Fibroblast of the aortic adventitia (primary cell): Measurements from ENCODE around the gene FOLR3. TPM values are rescaled to one million over a fixed set of nuclear protein-coding genes. Genes with fewer than 3 reads are reported as not detected.

Source experiments
- DNase-seq: peaks from one replicate; pipeline ENCODE4 v3.0.0-alpha.2; 2010; ENCODE audit warnings: low read depth
- H3K4me3 ChIP-seq: 2 replicates; pipeline ENCODE4 v1.5.1; 2011; ENCODE audit warnings: low read depth, mild to moderate bottlenecking, control low read depth, low read length, moderate library complexity
- CTCF ChIP-seq: IDR thresholded peaks from 2 replicates; pipeline ENCODE4 v1.5.1; 2011; ENCODE audit warnings: mild to moderate bottlenecking, low read length, control low read depth, inconsistent platforms; ENCODE audit not compliant: insufficient read depth
- total RNA-seq: library from RNA; depleted of rRNA; stranded (reverse); fragments of >200 nt; gene quantifications from 2 replicates; pipeline ENCODE4 v1.2.3, GENCODE V29; 2012; ENCODE audit warnings: low replicate concordance

FOLR3 gene
- total RNA-seq, 1 donor: 0.90 TPM

GRCh38 chr11:72123117-72123653 lies 12.3 kb upstream of the FOLR3 start:
- TF ChIP-seq CTCF: no peak
- no peak overlapping the region for H3K4me3 ChIP-seq
- DNase-seq: peak; percentile 58

GRCh38 chr11:72124046-72124445 lies 11.5 kb upstream of the FOLR3 start:
- no peak for DNase-seq
- H3K4me3 ChIP-seq: no peak overlapping the region
- TF ChIP-seq CTCF: no peak

GRCh38 chr11:72125956-72126355 lies 9.6 kb upstream of the FOLR3 start:
- DNase-seq: no peak
- no peak overlapping the region for H3K4me3 ChIP-seq
- TF ChIP-seq CTCF: no peak

- H3K4me3 ChIP-seq: no peak overlapping the region
- no peak for DNase-seq
Observed at GRCh38 chr11:72127923-72128322, 7.6 kb upstream of the FOLR3 start.

GRCh38 chr11:72129381-72129780 lies 6.1 kb upstream of the FOLR3 start:
- TF ChIP-seq CTCF: no peak
- no peak overlapping the region for H3K4me3 ChIP-seq
- no peak for DNase-seq

More at GRCh38 chr11:72127923-72128322, 7.6 kb upstream of the FOLR3 start:
- no peak for TF ChIP-seq CTCF

GRCh38 chr11:72132646-72133045 lies 2.9 kb upstream of the FOLR3 start:
- no peak for TF ChIP-seq CTCF
- H3K4me3 ChIP-seq: no peak overlapping the region
- DNase-seq: no peak
